HL-60 (cell line): Measurements from ENCODE around the gene VASN.

Source experiments
- DNase-seq, 2 experiments: peaks; one replicate each; pipeline ENCODE4 v3.0.0-alpha.2; 2010 to 2020; ENCODE audit warnings: low read depth in 1 of 2, low spot score in 1 of 2
- H3K27ac ChIP-seq: fragments of 250-450 bp; sonication (Bioruptor Pico); replicated peaks from 2 replicates; pipeline ENCODE4 v1.5.1; 2020; ENCODE audit warnings: mild to moderate bottlenecking, moderate library complexity
- H3K27me3 ChIP-seq: fragments of 250-450 bp; sonication (Bioruptor Pico); 2 replicates; pipeline ENCODE4 v1.5.1; 2021; ENCODE audit warnings: mild to moderate bottlenecking, moderate library complexity; ENCODE audit not compliant: insufficient read depth, poor library complexity, severe bottlenecking
- H3K4me3 ChIP-seq: replicated peaks from 2 replicates; pipeline ENCODE4 v1.5.1; 2011; ENCODE audit warnings: mild to moderate bottlenecking, control low read depth, low read length; ENCODE audit not compliant: insufficient read depth
- CTCF ChIP-seq: IDR thresholded peaks from one replicate; pipeline ENCODE4 v1.5.1; 2011; ENCODE audit warnings: low read length, control low read depth, inconsistent platforms; ENCODE audit not compliant: insufficient read depth
- GABPA ChIP-seq: IDR thresholded peaks from 2 replicates; pipeline ENCODE4 v1.6.1; 2012; ENCODE audit warnings: low read depth
- POLR2AphosphoS5 ChIP-seq: IDR thresholded peaks from 2 replicates; pipeline ENCODE4 v1.6.1; 2012; ENCODE audit warnings: low read depth
- SPI1 ChIP-seq: IDR thresholded peaks from 2 replicates; pipeline ENCODE4 v1.6.1; 2012; ENCODE audit warnings: low read depth, mild to moderate bottlenecking, borderline replicate concordance
- TF ChIP-seq, protein P1 (sequence below): IDR thresholded peaks from 2 replicates; pipeline ENCODE4 v1.6.1; 2012; ENCODE audit warnings: low read depth; ENCODE audit not compliant: insufficient replicate concordance

The VASN gene

DNA sequence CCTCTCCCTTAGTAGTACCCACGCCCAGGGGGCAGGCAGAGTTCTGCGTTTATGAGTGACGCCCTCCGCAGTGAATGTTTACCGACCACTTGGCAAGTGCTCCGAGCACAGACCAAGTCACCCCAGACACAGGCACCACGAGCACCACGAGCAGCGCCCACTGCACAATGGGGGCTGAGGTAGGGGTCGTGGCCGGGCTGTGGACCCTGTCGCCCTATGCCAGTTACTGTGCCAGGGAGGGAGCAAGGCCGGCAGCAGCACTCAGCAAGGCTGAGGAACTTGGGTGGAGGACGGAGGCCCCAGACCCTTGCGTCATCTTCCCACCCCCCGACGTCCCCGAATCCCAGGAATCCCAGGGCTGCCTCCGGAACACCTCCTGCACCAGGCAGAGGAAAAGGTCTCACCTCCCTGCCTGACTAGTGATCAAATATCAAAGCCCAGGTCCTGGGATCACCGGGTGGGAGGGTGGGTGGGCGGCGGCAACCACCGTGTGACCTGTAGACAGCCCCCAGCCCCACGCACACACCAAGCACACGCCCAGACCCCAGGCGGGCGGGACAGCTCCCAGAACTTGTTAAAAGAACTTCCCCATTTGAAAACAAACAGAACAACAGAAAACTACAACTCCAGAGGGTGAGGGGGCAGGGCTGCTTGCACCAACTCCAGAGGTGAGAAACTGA lies 5.4 kb downstream of the VASN start:
- no peak for DNase-seq
- H3K27ac ChIP-seq, result no peak overlapping the region

GRCh38 chr16:4377573-4378154 lies 6.0 kb downstream of the VASN start:
- Histone ChIP-seq H3K27ac (no peak overlapping the region), H3K27me3 (no peaks in the 10 kb centered on the region), H3K4me3 (no peak overlapping the region)
- TF ChIP-seq GABPA (no peak), CTCF (no peak), SPI1 (no peak), POLR2AphosphoS5 (no peak)
- TF ChIP-seq, protein P1, sequence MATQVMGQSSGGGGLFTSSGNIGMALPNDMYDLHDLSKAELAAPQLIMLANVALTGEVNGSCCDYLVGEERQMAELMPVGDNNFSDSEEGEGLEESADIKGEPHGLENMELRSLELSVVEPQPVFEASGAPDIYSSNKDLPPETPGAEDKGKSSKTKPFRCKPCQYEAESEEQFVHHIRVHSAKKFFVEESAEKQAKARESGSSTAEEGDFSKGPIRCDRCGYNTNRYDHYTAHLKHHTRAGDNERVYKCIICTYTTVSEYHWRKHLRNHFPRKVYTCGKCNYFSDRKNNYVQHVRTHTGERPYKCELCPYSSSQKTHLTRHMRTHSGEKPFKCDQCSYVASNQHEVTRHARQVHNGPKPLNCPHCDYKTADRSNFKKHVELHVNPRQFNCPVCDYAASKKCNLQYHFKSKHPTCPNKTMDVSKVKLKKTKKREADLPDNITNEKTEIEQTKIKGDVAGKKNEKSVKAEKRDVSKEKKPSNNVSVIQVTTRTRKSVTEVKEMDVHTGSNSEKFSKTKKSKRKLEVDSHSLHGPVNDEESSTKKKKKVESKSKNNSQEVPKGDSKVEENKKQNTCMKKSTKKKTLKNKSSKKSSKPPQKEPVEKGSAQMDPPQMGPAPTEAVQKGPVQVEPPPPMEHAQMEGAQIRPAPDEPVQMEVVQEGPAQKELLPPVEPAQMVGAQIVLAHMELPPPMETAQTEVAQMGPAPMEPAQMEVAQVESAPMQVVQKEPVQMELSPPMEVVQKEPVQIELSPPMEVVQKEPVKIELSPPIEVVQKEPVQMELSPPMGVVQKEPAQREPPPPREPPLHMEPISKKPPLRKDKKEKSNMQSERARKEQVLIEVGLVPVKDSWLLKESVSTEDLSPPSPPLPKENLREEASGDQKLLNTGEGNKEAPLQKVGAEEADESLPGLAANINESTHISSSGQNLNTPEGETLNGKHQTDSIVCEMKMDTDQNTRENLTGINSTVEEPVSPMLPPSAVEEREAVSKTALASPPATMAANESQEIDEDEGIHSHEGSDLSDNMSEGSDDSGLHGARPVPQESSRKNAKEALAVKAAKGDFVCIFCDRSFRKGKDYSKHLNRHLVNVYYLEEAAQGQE, result no peak
- DNase-seq, result no peak

More for the DNA sequence above, 5.4 kb downstream of the VASN start:
- H3K27me3 ChIP-seq, result no peaks in the 10 kb centered on the region
- no peak overlapping the region for H3K4me3 ChIP-seq
- TF ChIP-seq CTCF, result no peak
- TF ChIP-seq SPI1, result no peak
- no peak for TF ChIP-seq POLR2AphosphoS5
- TF ChIP-seq GABPA, result no peak
- TF ChIP-seq, protein P1, result no peak

DNA sequence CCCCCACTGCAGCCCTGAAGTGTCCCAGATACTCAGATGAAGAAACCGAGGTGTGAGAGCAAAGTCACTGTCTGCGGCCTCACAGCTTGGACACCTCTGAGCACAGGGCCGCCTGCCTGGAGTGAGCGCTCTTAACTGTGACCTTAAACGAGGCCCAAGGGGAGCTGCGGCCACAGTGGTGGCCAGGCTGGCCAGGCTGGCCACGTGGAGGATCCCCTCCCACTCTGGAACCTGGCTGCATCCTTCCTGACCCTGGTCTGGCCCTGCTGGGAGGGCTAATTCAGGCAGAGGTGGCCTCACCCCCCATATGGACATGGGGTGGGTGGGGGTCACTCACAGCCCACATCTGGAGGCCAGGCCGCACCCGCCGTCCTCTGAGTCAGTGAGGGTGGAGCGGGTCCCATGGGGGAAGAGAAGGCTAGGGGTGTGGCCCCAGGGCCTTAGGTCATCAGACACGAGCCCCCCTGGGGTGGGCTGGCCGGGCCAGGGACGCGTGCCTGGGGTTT lies 6.6 kb downstream of the VASN start:
- no peaks in the 10 kb centered on the region for H3K27me3 ChIP-seq
- no peak overlapping the region for H3K27ac ChIP-seq
- H3K4me3 ChIP-seq, result no peak overlapping the region
- no peak for DNase-seq
- TF ChIP-seq POLR2AphosphoS5, result no peak
- no peak for TF ChIP-seq SPI1
- no peak for TF ChIP-seq GABPA
- no peak for TF ChIP-seq CTCF
- TF ChIP-seq, protein P1, result no peak
